ENCODE data around the gene PUS1.
"Not testable (repeated sequence)": the region's sequence is repeated elsewhere in the genome, so short reads cannot be mapped to it uniquely, and the experiment has no call there.

The PUS1 gene

GRCh38 chr12:131928711-131929580 is at the start of gene PUS1:
Gene PUS1 (plus strand): TSS chr12:131929276. CDS start chr12:131929723, 447 bp downstream.
- in situ Hi-C loops (cut with HindIII; ENCODE audit: low sequenced_read_pairs) = no loop called here

- in situ Hi-C loops (cut with HindIII; ENCODE audit: low sequenced_read_pairs) = no loop called here
Observed at GRCh38 chr12:131882804-131883520, 46.1 kb upstream of the PUS1 start.

- in situ Hi-C loops (cut with HindIII; ENCODE audit: low sequenced_read_pairs) = no loop called here
Observed at GRCh38 chr12:131883521-131883900, 45.6 kb upstream of the PUS1 start.

DNA sequence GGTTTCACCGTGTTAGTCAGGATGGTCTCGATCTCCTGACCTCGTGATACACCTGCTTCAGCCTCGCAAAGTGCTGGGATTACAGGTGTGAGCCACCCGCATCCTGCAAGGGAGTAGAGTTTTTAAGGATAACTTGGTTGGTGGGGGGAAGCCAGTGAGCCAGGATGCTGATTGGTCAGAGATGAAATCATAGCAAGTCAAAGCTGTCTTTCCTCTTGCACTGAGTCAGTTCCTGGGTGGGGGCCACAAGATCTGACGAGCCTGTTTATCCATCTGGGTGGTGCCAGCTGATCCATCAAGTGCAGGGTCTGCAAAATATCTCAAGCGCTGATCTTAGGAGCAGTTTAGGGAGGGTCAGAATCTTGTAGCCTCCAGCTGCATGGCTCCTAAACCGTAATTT is 44.0 kb upstream of the PUS1 start:
- in situ Hi-C loops (cut with HindIII; ENCODE audit: low sequenced_read_pairs) = not testable (repeated sequence)

- in situ Hi-C loops (cut with HindIII; ENCODE audit: low sequenced_read_pairs) = no loop called here
Observed at GRCh38 chr12:131885543-131886057, 43.5 kb upstream of the PUS1 start.

- in situ Hi-C loops (cut with HindIII; ENCODE audit: low sequenced_read_pairs) = not testable (repeated sequence)
Observed at GRCh38 chr12:131891722-131892121, 37.4 kb upstream of the PUS1 start.

DNA sequence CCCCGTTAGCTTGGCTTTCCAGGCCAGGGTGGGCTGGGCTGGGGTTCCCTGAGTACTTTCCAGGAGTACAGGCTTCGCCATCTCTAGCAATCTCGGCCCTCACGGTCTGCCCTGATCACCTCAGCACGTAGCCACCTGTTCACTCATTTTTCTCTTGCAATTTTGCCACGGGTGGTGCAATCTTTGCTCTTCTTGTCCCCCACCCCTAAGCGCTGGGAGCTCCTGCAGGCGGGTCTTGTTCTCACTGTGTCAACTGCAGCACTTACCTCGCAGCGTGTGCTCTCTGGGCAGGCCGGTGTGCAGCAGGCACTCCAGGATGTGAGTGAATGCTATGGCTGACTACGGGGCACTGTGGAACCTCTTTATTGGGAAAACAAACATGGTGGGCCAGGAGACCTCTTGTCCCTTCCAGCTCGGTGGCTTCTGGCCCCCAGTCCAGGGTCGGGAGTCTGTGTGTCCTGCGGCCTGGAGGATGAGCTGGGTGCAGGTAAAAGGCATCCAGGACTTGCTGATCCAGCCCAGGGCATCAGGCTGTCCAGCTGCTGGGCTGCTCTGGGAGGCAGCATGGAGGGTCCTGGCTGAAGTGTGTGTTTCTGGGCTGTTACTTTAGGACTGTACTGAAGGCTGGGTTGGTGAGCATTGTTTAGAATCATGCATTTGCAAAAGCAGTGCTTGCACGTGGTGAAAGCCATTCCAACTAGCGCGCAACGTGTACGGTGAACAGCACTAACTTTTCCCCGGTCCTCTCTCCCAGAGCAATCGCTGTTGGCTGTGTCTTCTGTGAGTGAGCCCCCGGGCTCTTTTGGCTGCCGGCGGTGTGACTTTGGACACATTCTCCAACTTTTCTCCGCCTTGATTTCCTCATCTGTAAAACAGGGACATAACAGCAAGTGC is 36.1 kb upstream of the PUS1 start:
- in situ Hi-C loops (cut with HindIII; ENCODE audit: low sequenced_read_pairs) = no loop called here

- in situ Hi-C loops (cut with HindIII; ENCODE audit: low sequenced_read_pairs) = no loop called here
Observed at GRCh38 chr12:131893605-131894312, 35.3 kb upstream of the PUS1 start.

DNA sequence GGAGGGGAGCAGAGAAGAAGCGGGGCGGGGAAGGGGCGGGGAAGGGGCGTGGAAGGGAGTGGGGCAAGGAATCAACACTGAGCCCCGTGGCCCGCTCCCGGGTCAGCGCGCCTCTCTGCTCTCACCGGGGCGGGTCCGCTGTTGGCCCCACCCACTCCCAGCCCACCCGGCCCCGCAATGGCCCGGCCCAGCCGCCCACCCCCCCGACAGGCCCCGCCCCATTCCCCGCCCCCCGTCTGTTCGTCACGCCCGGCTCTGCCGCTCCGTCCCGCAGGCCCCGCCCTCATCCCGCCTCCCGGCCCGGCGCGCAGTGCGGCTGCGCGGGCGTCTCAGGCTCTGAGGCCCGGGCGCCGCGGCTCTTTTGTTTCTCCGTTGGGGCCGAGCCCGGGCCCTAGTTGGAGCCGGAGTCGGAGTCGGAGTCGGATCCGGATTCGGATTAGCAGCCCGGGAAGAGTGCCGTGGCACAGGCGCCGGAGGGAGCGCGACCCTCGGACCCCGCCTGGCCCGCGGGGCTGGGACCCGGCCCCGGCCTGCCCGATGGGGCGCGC is 34.7 kb upstream of the PUS1 start, which contains the start of gene ULK1:
Gene ULK1, plus strand, starts transcription at position 310 of the 548 bp plus-strand sequence. CDS start 380 bp downstream, outside the sequence.
- in situ Hi-C loops (cut with HindIII; ENCODE audit: low sequenced_read_pairs) = no loop called here

- in situ Hi-C loops (cut with HindIII; ENCODE audit: low sequenced_read_pairs) = no loop called here
Observed at GRCh38 chr12:131894981-131895639, 34.0 kb upstream of the PUS1 start.

DNA sequence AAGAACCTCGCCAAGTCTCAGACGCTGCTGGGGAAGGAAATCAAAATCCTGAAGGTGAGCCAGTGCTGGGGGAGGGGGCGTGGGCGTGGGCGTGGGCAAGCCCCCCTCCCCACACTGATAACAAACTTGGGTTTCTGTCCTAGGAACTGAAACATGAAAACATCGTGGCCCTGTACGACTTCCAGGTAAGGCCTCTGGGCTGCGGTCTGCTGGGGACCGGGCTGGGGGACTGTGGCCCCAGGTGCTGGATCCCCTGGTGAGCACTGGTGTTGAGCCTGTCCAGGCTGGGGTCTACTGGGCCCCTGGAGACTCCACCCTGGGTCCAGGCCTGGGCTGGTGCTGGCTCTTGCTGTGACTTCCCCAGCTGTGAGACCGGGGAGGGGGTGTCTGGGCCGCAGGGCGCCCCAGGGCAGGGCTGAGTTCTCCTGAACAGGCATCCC is 33.4 kb upstream of the PUS1 start:
- in situ Hi-C loops (cut with HindIII; ENCODE audit: low sequenced_read_pairs) = no loop called here

GRCh38 chr12:131896080-131896810 is 32.8 kb upstream of the PUS1 start:
- in situ Hi-C loops (cut with HindIII; ENCODE audit: low sequenced_read_pairs) = no loop called here

DNA sequence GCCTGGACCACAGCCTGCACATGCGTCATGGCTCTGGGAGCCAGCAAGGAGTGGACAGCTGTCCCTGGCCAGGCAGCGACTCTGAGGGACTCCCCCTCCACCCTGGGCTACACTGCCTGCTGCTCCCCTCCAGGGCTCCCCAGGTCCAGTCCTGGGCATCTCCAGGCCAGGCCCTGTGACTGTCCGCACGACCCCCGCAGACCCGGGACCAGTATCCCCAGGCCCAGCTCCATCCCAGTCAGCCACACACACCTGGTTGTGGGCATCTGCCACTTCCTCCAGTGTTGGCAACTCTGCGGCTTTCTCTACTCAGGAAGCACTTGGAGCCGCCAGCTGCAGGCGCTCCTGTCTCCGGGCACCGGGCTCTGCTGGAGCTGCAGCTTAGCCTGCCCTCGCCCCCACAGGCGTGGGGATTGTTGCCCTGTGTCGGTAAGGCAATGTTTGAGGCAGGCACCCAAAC is 32.2 kb upstream of the PUS1 start:
- in situ Hi-C loops (cut with HindIII; ENCODE audit: low sequenced_read_pairs) = no loop called here

- in situ Hi-C loops (cut with HindIII; ENCODE audit: low sequenced_read_pairs) = no loop called here
Observed at GRCh38 chr12:131897276-131897675, 31.8 kb upstream of the PUS1 start.

DNA sequence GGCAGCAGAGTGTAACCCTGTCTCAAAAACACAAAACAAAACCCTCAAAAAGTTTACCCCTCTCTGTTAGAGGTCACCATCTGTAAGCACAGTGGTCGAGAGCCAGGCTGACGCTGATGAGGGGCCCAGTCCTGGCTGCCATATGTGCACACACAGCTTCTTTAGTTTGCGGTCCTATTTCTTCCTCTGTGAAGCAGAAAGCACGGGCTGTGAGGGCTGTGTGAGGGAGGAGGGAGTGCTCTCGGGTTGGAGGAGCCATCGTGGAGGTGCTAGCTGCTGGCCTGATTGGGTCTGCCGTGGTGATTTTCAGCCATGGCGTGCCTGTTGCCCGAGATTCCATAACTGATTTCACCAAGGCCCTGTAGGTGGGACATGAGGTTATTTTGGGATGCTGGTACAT is 31.2 kb upstream of the PUS1 start:
- in situ Hi-C loops (cut with HindIII; ENCODE audit: low sequenced_read_pairs) = no loop called here

DNA sequence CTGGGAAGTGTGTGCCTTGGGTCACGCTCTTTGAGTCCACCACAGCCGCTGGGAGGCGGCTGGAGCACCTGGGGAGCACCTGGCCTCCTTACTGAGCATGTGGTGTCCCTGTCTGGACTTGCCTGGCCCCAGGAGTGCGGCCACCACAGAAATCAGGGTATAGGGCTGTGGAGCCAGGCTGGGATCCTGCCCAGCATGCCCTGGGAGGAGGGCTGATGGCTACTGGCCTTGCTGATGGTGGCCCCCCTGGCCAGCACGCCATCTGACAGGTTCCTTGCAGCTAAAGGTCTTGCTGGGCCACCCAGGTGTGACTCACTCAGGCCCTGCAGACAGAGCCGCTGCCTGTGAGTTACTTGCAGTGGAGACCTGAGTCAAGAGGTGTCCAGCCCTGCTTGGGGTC is 28.7 kb upstream of the PUS1 start:
- in situ Hi-C loops (cut with HindIII; ENCODE audit: low sequenced_read_pairs) = no loop called here

DNA sequence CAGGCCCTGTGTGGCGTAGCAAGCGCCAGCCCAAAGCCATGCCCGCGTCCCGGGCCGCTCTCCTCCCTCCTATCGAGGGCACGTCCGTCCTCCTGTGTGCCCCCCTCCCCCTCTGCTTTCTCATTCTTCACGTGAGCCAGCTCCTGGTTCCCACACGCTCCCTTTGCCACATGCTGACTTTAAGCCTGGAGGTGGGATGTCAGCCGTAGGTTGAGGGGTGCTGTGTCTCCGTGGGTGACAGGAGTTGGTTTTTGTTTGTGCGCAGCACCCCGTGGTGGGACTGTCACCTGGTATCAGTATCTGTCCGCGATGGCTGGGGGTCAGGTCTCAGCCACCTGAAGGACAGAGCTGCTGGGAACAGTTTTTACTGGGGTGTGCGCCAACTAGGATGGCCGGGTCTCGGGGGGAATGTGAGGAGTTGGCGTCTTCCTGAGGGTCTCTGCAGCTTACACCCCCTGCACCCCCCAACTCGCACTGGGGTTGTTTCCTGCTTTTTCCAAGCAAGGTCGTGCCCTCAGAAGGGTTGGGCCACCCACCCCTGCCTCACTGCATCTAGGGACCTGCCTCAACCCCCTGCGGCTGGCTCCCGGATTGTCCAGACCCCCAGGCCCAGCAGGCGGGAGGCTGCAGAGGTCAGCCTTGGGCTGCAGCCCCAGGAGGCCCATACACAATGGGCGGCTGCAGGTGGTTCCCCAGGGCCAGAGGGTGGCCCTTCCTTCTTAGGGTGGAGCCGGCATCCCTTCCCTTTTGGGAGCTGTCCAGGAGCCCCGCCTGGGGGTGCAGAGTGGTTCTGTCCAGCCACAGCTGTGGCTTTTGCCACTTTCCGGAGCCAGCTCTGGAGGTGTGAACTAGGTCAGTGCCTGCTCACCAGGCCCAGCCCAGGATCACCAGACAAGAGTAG is 27.4 kb upstream of the PUS1 start:
- in situ Hi-C loops (cut with HindIII; ENCODE audit: low sequenced_read_pairs) = no loop called here
